HG03095 (cell line): ENCODE results near the gene PDE6C.

Source experiments
- ATAC-seq: cut with Tn5 transposase; IDR thresholded peaks from one replicate; pipeline ENCODE4 v1.9.1; 2021; ENCODE audit warnings: moderate library complexity; ENCODE audit not compliant: unreplicated experiment

The PDE6C gene

DNA sequence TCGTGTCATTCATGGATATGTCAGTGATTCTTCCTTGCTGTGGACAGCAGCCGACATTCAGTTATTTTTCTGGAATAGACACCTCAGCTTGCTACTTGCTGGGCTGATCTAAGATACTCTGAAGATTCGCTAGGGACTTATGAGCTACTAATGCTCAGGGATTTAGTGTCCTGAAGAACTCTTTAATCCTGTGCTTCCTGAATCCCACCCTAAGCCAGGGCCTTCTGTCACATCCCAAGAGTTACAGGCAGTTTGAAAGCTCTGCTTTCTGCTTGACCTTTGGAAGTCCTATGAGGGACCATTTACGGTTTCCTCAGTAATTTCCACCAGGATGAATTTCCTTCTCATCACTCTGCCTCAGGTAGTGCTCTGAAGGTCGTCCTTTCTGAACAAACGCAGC is at the start of gene PDE6C:
TSS of gene PDE6C (plus strand) at position 227 of the 400 bp plus-strand sequence. CDS start 189 bp downstream, outside the sequence.
- no peak for ATAC-seq

DNA sequence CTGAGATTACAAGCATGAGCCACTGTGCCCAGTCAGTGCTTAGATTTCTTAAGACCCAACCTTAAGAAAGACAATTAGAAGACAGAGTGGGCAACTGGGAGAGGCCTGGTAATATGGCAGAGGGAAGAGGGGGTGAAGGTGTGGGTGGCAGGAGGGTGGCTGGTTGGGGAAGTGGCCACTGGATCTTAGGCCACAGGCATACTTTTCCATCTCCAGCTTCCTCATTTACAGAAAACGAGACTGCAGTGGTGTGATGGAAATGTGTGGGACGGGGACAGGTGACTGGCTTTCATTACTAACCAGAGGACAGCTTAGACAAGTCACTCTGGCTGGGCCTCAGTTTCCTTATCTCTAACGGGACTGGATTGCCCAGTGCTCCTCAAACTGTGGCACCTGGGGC is 46.9 kb upstream of the PDE6C start:
- no peak for ATAC-seq

DNA sequence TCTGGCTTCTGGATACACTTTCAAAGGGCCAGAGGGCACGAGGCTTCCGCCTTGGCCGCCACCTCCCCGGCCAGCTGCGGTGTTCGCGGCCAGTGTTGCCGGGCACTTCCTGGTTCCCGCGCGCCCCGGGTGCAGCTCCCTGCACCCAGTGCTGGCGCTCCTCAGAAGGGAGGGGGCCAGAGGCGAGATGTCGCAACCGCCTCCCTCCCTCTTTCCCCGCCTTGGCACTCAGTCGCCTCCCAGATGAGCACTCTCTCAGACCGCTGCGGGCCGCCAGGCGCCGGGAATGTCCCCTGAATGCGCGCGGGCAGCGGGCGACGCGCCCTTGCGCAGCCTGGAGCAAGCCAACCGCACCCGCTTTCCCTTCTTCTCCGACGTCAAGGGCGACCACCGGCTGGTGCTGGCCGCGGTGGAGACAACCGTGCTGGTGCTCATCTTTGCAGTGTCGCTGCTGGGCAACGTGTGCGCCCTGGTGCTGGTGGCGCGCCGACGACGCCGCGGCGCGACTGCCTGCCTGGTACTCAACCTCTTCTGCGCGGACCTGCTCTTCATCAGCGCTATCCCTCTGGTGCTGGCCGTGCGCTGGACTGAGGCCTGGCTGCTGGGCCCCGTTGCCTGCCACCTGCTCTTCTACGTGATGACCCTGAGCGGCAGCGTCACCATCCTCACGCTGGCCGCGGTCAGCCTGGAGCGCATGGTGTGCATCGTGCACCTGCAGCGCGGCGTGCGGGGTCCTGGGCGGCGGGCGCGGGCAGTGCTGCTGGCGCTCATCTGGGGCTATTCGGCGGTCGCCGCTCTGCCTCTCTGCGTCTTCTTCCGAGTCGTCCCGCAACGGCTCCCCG is 45.7 kb upstream of the PDE6C start, which contains the start of gene FFAR4:
TSS of gene FFAR4 (plus strand) at position 231 of the 842 bp plus-strand sequence. CDS start at position 287, 56 bp downstream.
- no peak for ATAC-seq

DNA sequence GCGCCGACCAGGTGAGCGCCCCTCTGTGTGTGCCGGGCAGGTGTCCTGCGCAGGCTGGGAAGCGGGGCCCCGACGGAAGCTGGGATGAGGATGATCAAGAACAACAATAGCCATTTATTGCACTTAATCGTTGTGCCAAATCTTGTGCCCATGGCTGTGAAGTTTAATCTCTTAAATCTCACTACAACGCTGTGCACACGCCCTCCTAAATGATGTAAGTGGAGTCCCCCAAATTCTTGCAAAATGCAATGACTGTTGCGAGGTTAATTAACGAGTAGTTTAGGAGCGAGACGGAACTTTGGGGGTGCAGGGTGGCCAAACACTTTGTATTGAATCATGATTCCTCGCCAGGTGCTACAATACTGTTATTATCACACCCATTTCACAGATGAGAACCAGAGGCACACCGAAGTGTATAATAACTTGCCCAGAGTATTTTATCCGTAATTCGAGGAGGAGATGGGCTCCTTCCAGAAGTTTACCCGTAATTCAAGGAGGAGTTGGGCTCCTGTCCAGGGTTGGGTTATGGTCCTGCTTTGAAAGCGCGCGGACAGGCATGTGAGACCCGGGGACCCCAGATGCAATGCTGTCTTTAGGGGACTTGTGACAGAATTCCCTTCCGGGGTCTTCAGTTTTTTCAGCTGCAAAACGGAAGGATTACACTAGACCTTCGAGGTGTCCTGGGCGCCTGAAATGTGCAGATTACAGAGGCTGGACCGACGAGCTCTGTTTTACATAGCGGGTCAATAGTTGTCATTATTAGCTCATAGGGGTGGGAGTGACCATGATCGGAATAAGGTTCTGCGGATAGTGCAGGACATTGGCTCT is 44.8 kb upstream of the PDE6C start:
- ATAC-seq, result no peak

DNA sequence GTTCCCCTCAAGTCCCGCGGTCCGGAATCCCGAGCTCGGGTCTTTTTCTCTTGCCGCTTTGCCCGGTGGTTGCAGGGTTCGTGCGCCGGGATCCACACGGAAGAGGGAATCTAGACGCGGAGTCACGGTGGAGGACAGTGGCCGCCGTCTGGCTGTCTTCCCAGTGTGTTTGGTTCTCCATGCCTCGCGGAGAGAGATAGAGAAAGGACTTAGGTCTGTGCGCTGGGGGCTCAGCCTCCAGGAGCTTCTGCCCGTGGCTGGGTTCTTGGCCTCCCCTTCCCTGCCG is 44.3 kb upstream of the PDE6C start:
- ATAC-seq, result no peak

DNA sequence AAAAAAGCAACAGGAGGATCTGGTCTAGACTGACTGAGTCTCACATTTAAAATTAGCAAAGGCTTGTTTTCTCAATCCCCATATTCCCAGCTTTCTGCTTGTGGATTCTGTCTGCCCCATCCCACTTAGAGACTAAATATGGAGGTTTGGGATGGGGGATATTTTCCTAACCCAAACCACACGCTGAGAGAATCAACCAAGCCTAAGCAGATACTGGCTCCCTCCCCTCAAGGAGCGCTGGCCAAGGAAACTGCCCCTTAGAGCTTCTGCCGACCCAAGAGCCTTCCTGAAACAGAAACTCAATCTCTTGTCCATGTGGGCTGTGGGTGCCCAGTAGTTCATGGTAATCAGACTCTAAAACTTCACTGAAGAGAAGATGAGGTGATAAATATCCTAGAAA is 42.0 kb upstream of the PDE6C start:
- ATAC-seq, result no peak

DNA sequence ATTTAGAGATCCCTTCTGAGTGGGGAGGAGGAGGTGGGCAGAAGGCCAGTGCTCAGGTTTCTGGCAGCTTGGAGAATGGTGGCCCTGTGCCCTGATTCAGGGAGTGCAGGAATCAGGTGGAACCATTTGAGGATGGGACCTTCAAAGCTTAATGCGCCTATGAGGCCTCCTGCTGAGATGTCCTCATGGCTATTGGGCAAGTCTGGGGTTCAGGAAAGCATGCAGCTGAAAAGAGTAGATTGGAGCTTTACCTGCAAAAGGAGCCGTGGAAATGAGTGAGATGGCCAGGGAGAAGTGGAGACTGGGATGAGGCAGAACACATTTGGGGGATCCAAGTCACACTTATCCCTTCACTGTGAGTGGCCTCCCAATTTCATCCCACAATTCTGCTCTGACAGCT is 39.7 kb upstream of the PDE6C start:
- ATAC-seq, result no peak

DNA sequence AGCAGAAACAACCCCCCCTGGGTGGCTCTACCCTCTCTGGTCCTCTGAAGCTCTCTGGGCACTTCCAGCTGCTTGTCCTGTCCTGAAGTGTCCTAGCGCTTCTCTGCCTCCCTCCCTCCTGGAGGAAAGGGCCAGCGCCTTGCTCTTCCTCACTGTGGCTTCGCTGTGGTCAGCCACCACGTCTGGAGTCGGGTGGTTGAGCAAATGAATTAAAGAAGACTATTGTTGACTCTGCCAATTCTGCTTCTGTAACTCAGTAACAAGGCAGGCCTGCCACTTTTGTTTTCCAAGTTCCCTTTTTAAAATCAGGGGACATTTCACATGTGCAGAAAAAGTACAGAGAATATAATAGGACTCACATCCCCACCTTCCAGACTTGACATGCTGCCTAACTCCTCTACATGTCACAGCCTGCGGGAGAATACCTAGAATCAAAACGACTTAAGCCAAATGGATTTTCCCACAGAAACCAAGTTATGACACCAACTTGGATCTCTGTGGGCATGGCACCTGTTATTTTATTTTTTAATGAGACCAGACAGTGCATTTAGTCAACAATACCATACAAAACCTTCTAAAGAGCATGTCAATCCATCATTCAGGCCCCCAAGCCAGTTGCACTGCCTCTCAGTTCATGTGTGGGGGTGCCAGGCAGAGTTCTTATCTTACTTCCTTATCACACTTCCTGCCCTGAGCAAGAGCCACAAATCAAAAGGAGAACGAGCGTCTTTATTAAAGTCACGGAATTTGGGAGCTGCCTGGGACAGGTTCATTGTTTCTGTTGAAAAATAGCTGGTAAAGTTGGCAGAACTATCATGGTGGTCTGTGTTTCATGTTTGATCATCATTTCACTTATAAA is 39.1 kb upstream of the PDE6C start:
- no peak for ATAC-seq

DNA sequence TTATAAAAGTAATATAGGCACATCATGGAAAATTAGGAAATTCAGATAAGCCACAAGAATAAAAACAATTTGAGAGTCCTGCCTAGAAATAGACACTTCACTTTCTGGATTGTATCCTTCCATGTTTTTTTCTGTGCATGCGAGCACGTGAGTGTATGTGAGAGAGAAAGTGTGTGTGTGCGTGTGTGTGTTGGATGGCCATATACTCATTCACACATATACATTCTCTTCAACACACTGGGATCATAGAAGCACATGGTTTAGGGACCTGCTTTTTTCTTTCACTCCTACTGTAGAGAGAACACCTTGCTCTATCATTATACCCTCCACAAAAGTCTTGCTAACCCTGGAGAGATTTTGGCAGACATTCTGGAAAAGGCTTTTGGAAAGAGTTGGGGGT is 38.4 kb upstream of the PDE6C start:
- ATAC-seq, result no peak

DNA sequence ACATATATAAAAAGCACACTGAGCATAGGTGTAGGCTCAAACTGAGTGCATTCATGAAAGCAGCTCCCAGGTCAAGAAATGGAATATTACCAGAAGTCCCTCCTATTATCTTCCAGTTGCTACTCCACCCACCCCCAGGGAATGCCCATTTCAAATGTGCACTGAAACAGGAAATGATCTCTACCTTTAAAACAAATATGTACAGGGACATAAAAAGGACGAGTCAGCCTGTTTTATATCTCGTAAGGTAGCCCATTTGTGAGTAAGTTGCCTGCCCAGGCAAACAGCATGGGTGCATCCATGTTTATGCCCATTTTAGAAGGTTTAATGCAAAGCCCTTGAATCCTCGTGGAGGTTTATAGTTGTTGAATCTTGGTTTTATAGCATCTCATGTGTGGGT is 35.4 kb upstream of the PDE6C start:
- ATAC-seq, result no peak

DNA sequence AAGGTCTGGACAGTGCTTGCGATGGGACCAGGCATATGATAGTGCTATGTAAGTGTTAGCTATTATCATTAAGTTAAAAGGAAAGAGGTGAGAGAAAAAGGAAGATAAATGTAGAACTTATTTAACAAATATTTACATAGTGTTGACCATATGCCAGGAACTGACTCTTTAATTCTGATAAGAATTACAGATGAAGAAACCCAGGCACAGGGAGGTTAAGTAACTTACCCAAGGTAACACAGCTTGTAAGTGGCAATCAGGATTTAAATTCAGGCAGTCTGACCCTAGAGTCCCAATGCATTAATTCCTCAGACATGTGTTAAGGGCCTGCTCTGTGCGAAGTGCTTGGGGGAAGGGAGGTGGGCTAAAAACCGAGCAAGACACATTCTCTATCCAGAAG is 34.8 kb upstream of the PDE6C start:
- no peak for ATAC-seq

DNA sequence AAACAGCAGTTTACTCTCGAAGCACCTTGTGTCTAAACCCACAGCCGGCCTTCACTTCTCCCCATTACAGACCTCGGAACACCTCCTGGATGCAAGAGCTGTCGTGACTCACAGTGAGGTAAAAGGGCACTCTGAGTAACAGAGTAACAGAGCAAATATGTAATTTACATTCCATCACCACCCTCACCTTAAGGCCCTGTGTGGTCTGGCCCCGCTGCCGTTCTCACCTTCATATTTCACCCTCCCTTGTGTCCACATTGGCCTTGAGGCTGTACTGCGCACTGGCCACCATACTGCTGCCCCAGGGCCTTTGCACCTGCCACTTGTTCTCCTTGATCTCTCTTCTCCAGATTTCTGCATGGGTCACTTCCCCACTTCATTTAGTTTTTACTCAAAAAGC is 33.2 kb upstream of the PDE6C start:
- no peak for ATAC-seq

DNA sequence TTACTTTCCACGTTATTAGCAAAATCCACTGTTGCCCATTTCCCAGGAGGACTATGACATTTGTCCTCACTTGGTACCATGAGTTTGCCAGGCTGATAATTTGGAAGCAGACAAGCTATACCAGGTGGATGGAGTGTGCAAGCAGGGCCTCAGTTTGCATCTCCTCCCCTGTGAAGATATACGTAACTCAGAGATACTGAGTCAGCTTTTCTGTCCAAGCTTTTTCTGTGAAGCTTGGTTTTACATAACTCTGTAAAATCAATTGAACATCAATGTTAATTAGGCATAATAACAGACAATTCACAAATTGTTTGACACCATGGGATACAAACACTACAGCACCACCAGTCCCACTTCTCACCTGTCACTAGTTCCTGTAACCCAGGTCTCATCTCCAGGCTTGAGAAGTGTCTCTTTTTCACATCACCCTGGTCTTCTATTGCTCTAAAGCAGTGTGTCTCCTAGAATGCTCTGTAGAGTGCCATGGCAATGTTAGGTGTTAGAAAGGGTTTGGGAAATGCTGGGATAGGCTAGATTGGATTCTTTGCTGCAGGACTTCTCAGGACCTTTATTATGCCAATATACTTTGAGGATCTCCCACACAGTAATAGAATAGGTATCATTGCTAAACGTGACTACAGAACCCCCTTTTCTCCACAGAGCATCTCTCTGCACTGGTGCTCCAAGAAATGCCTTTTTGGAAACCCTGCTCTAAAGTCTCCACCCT is 32.2 kb upstream of the PDE6C start:
- no peak for ATAC-seq

DNA sequence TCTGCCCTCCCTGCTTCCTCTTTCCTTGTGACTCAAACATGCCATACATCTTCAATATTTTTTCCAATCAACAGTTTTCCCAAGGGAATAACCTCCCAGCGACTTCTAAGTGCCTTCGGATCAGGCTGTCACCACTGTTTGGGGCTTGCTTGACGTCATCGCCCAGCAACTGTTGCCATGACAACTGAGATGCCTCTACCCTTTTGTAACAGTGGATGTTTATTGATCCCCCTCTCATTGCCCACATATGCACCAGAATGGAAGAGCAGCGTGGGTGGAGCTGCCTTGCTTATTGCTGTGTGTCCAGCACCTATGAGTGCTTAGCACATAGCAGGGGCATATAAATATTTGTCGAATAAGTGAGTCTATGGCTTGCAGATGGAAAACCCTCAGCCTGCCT is 31.5 kb upstream of the PDE6C start:
- ATAC-seq, result no peak

DNA sequence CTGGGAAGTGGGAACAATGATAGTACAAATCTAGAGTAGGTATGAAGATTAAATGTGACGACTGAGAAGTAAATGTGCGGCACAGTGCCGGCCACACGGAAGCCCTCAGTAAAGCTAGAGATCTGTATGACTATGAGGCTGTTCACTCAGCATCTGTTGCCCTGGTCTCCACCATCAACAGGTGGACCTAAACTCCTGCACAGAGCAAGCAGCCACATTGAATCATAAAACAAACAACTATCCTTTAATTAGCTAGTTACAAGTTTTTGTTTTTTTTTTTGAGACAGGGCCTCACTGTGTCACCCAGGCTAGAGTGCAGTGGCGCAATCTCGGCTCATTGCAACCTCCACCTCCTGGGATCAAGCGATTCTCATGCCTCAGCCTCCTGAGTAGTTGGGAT is 27.9 kb upstream of the PDE6C start:
- ATAC-seq, result no peak

DNA sequence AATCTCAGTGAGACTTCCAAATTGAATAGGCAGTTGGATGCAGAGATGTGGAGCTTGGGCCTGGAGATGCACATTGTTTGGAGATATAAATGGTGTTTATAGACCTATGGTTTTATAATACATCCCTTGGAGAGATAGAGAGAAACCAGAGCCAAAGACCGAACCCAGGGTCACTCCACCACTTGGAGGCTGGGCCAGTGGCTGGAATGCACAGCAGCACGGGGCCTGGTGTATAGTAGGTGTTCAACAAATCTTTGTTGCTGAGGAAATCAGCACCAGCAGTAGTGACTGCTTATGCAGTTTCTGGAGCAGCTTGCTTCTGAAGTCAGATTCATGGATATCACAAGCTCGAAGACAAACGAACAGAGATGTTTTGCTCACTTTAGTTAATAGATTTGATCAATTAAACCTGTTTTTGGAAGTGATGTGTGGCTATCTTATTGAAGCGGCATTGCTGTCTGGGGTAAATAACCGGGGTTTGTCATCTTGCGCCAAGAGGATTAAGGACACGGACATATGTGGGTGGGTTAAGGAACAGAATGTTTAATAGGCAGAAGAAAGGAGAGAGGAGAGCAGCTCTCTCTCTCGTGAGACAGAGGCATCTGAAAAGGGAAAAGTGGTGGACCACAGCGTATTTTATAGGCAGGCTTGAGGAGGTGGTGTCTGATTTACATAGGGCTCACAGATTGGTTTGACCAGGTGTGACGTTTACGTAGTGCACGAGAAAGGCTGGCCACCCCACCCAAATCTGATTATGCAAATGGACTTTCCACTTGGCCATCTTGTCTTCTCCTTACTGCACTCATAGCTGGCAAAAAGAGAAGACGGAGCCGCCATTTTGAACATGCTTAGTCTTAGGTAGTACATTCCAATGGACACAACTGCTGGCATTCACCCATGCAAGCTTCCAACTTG is 22.4 kb upstream of the PDE6C start:
- ATAC-seq, result no peak

DNA sequence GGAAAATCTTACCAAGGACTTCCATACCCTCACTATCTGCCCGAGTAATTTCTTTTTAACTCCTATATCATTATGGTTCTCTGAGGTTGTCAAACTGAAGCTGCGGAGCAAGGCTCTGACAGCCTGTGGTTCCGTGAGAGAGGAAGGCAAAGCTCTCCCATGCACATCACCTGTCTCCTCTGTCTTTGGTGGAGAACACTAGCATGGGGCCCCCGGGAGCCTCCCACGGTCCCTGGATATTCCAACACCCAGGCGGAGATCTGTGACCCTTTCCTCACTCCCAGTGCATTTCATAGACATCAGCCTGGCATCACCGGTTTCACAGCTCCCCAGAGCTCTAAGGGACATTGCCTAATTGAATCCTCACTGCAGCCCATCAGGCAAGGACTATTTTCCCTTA is 21.7 kb upstream of the PDE6C start:
- no peak for ATAC-seq

DNA sequence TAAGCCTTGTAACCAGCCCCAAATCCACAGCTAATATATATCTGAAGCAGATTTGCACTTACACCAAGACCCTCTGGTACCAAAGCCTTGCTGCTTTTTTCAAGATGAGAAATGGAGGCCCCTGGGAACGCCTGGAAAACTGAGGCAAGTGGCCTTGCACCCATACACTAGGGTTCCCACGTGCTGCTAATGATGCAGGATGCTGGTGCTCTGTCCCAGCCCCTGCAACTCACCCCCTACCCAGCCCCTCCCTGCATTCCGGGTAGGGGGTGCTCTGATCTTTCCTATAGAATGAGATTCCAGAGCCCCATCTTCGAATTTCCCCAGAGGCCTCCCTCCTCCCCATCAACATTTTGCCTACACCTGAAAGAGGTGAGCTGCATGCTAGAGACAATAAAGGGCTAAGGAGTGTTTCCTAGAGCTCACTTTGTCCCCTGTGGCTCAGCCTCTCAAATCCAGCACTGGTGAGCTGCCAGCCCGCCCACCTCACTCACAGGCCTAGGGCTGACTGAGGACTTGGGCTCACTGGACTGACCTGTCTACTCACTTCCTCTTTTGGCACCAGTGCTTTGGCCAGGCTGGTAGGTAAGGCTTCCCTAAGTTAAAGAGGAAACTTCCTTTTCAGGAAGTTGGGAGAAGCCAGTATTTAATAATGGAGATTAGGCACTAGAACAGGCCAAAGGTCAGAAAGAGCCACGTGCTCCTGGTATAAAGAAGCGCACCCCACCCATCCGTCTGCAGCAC is 21.1 kb upstream of the PDE6C start:
- ATAC-seq, result no peak

DNA sequence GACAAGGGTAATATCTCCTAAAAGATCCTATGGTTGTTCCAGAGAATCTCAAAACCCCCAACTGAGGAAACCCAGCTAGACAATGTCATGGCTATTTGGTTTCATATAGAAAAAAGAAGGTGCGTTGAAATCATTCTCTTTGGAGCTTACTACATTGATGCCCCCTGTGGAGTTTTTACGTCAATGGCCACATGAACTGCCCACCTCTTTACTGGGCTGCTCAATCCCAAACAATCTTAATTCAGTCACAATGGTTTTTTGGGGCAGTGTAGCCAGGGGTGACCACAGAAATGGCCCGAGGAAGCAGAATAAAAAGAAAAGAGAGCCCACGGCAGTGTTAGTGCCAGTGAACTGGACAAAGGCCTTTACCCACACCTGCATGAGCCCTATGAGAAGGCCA is 19.1 kb upstream of the PDE6C start:
- no peak for ATAC-seq
